Keratinocyte (primary cell): ENCODE measurements around the gene PLA2G12B.

Experiments
- CTCF ChIP-seq, 3 experiments: IDR thresholded peaks in 1 of 3; conservative IDR thresholded peaks in 1 of 3; optimal IDR thresholded peaks in 1 of 3; 2 replicates in 2 of 3; 3 replicates in 1 of 3; pipeline versions ENCODE3 to v1.5.1; 2011; ENCODE audit warnings: low read length in 3 of 3, mild to moderate bottlenecking in 3 of 3, moderate library complexity in 2 of 3, control low read depth in 1 of 3, inconsistent platforms in 1 of 3; ENCODE audit not compliant: insufficient read depth in 2 of 3; ENCODE audit errors: extremely low read depth in 1 of 3
- EZH2 ChIP-seq: IDR thresholded peaks from one replicate; pipeline ENCODE4 v1.6.1; 2012; ENCODE audit warnings: inconsistent platforms, mild to moderate bottlenecking, low read length, moderate library complexity

- TF ChIP-seq CTCF (optimal IDR thresholded peaks at IDR 0.05 in 1 of 3, IDR thresholded peaks at IDR 0.05 in 1 of 3, conservative IDR thresholded peaks at IDR 0.05 in 1 of 3; ENCODE audit: extremely low read depth in 1 of 3, insufficient read depth in 2 of 3, low read length in 3 of 3) (no peak), EZH2 (no peak)
Observed at GRCh38 chr10:72932259-72933015, 22.2 kb downstream of the PLA2G12B start.
